PFSK-1 (cell line): ENCODE data around the gene HOXC6.

Experiments
- FOXP2 ChIP-seq: optimal IDR thresholded peaks from 2 replicates; pipeline ENCODE3; 2011; ENCODE audit warnings: borderline replicate concordance, control low read depth, inconsistent platforms; ENCODE audit not compliant: insufficient read depth; ENCODE audit errors: extremely low read length, extremely low read depth
- POLR2AphosphoS5 ChIP-seq: IDR thresholded peaks from 2 replicates; pipeline ENCODE4 v1.6.1; 2012; ENCODE audit warnings: low read depth, mild to moderate bottlenecking, control low read depth, low read length, moderate library complexity
- SIN3A ChIP-seq: IDR thresholded peaks from 2 replicates; pipeline ENCODE4 v1.6.1; 2012; ENCODE audit warnings: mild to moderate bottlenecking, low read length, moderate library complexity, borderline replicate concordance; ENCODE audit not compliant: insufficient read depth
- TAF1 ChIP-seq: IDR thresholded peaks from 2 replicates; pipeline ENCODE4 v1.6.1; 2012; ENCODE audit warnings: low read length, control low read depth, borderline replicate concordance; ENCODE audit not compliant: insufficient read depth
- TF ChIP-seq, protein P1 (sequence below), 2 experiments: IDR thresholded peaks; 2 replicates each; pipeline versions ENCODE4 v1.6.1 to v1.8.0; 2011 to 2012; ENCODE audit warnings: low read depth in 2 of 2, low read length in 2 of 2, control low read depth in 1 of 2, inconsistent platforms in 1 of 2, mild to moderate bottlenecking in 1 of 2, moderate library complexity in 1 of 2; ENCODE audit not compliant: insufficient read depth in 1 of 2

The HOXC6 gene

DNA sequence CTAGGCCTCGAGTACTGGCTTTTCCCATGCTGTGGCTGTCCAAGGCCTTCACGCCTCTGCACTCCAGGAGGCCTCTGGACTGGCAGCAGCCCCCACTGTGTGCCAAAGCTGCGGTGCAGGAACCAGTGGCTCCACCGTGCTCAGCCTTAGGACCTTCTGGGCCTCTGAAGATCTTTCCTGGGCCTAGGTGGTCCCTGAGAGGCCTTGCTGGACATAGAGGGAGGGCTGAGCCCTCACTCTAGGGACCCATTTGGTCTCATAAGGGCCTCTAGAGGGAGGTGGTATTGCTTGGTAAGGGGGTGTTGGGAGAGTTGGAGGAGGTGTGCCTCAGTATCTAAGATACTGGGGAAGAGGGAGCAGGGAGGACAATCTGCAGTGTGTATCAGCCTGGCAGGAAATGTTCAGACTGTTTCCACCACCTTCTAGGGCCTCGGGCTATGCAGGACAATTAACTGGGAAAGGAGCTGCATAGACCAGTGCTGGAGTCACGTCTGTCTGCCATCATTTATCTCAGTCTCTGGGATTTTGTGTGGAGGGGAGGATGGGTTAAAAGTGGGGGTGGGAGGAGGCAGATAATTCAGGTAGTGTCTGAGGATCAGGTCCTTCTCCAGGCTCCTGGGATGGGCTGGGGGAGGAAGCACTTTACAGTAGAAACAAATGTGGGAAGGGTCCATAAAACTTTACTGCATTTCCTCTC is 7.5 kb downstream of the HOXC6 start:
- TF ChIP-seq, protein P1, sequence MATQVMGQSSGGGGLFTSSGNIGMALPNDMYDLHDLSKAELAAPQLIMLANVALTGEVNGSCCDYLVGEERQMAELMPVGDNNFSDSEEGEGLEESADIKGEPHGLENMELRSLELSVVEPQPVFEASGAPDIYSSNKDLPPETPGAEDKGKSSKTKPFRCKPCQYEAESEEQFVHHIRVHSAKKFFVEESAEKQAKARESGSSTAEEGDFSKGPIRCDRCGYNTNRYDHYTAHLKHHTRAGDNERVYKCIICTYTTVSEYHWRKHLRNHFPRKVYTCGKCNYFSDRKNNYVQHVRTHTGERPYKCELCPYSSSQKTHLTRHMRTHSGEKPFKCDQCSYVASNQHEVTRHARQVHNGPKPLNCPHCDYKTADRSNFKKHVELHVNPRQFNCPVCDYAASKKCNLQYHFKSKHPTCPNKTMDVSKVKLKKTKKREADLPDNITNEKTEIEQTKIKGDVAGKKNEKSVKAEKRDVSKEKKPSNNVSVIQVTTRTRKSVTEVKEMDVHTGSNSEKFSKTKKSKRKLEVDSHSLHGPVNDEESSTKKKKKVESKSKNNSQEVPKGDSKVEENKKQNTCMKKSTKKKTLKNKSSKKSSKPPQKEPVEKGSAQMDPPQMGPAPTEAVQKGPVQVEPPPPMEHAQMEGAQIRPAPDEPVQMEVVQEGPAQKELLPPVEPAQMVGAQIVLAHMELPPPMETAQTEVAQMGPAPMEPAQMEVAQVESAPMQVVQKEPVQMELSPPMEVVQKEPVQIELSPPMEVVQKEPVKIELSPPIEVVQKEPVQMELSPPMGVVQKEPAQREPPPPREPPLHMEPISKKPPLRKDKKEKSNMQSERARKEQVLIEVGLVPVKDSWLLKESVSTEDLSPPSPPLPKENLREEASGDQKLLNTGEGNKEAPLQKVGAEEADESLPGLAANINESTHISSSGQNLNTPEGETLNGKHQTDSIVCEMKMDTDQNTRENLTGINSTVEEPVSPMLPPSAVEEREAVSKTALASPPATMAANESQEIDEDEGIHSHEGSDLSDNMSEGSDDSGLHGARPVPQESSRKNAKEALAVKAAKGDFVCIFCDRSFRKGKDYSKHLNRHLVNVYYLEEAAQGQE (IDR thresholded peaks at IDR 0.05; ENCODE audit: insufficient read depth in 1 of 2, low read depth in 2 of 2, low read length in 2 of 2), result no peak
- TF ChIP-seq SIN3A (no peak), TAF1 (no peak), POLR2AphosphoS5 (no peak), FOXP2 (no peak)

GRCh38 chr12:54036620-54037359 is 8.6 kb downstream of the HOXC6 start:
- TF ChIP-seq POLR2AphosphoS5 (no peak), TAF1 (no peak), SIN3A (no peak), FOXP2 (no peak)
- TF ChIP-seq, protein P1 (IDR thresholded peaks at IDR 0.05; ENCODE audit: insufficient read depth in 1 of 2, low read depth in 2 of 2, low read length in 2 of 2), result no peak

GRCh38 chr12:54037360-54038283 is 9.4 kb downstream of the HOXC6 start:
- TF ChIP-seq POLR2AphosphoS5, result no peak
- TF ChIP-seq SIN3A, result no peak
- TF ChIP-seq FOXP2, result no peak
- TF ChIP-seq, protein P1 (IDR thresholded peaks at IDR 0.05; ENCODE audit: insufficient read depth in 1 of 2, low read depth in 2 of 2, low read length in 2 of 2), result no peak
- TF ChIP-seq TAF1, result no peak

- TF ChIP-seq SIN3A (no peak), FOXP2 (no peak), POLR2AphosphoS5 (no peak), TAF1 (no peak)
- TF ChIP-seq, protein P1 (IDR thresholded peaks at IDR 0.05; ENCODE audit: insufficient read depth in 1 of 2, low read depth in 2 of 2, low read length in 2 of 2), result no peak
These were observed 10.1 kb downstream of the HOXC6 start for GRCh38 chr12:54038284-54038870.
